Measurements from ENCODE around the gene MEF2D.

DNA sequence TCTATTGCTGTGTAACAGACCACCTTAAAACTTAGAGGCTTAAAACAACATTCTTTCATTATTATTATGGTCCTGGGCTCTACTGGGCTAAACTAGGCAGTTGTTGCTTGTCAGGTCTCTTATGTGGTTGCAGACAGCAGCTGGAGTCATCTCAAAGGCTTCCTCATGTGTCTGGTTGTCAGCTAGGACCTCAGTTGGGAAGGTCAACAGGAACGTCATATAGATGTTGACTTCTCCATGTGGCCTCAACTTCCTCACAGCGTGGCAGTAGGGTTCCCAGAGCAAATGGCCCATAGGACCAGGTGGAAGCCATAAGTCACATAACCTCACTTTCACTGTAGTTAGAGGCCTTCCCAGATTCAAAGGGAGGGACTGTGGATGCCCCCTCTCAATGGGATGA, 15.4 kb upstream of the MEF2D start:
- no peak for TF ChIP-seq EZH2 (IDR thresholded peaks at IDR 0.05; ENCODE audit: borderline replicate concordance, low read depth, low read length, poor library complexity, severe bottlenecking)
- TF ChIP-seq, protein P1, sequence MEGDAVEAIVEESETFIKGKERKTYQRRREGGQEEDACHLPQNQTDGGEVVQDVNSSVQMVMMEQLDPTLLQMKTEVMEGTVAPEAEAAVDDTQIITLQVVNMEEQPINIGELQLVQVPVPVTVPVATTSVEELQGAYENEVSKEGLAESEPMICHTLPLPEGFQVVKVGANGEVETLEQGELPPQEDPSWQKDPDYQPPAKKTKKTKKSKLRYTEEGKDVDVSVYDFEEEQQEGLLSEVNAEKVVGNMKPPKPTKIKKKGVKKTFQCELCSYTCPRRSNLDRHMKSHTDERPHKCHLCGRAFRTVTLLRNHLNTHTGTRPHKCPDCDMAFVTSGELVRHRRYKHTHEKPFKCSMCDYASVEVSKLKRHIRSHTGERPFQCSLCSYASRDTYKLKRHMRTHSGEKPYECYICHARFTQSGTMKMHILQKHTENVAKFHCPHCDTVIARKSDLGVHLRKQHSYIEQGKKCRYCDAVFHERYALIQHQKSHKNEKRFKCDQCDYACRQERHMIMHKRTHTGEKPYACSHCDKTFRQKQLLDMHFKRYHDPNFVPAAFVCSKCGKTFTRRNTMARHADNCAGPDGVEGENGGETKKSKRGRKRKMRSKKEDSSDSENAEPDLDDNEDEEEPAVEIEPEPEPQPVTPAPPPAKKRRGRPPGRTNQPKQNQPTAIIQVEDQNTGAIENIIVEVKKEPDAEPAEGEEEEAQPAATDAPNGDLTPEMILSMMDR (conservative IDR thresholded peaks at IDR 0.05; ENCODE audit: low read depth, low read length), result no peak

Measured in A673 (cell line).